Natural killer cell (primary cell): ENCODE results near the gene NHSL1. TPM values are rescaled to one million over a fixed set of nuclear protein-coding genes. Genes with fewer than 3 reads are reported as not detected.

Experiments
- ATAC-seq, 3 donors: fragments of 150-1000 bp in 2 of 3; fragments of 200-7000 bp in 1 of 3; cut with Tn5 transposase; 1 replicate in 1 of 3; 2 replicates in 2 of 3; pipeline ENCODE4 v1.10.0; 2021; ENCODE audit warnings: mild to moderate bottlenecking in 2 of 3, moderate library complexity in 2 of 3
- DNase-seq, 2 donors: peaks; one replicate each; pipeline versions ENCODE4 v3.0.0 to v3.0.0-alpha.2; 2013 to 2021; ENCODE audit warnings: mixed read lengths in 1 of 2
- H3K27ac ChIP-seq: one replicate; pipeline ENCODE4 v1.5.1; 2013; ENCODE audit warnings: mild to moderate bottlenecking, low read length
- H3K27me3 ChIP-seq: one replicate; pipeline ENCODE4 v1.6.1; 2013; ENCODE audit warnings: low read length; ENCODE audit not compliant: control insufficient read depth, insufficient read depth
- H3K36me3 ChIP-seq: one replicate; pipeline ENCODE4 v1.6.1; 2013; ENCODE audit warnings: low read length; ENCODE audit not compliant: control insufficient read depth, insufficient read depth
- H3K4me1 ChIP-seq: one replicate; pipeline ENCODE4 v1.6.1; 2013; ENCODE audit warnings: low read length; ENCODE audit not compliant: control insufficient read depth, insufficient read depth
- H3K4me3 ChIP-seq: one replicate; pipeline ENCODE4 v1.5.1; 2013; ENCODE audit warnings: low read length
- H3K9me3 ChIP-seq: one replicate; pipeline ENCODE4 v1.6.1; 2013; ENCODE audit warnings: low read length; ENCODE audit not compliant: control insufficient read depth, insufficient read depth
- H3K27ac Mint-ChIP-seq, 2 donors: one replicate each; pipeline ENCODE4 v1.8.0; 2022; ENCODE audit warnings: mild to moderate bottlenecking in 2 of 2, mixed read lengths in 2 of 2, moderate library complexity in 1 of 2
- H3K27me3 Mint-ChIP-seq, 2 donors: one replicate each; pipeline ENCODE4 v1.8.0; 2022; ENCODE audit warnings: low read depth in 2 of 2, mixed read lengths in 2 of 2
- H3K36me3 Mint-ChIP-seq: one replicate; pipeline ENCODE4 v1.8.0; 2022; ENCODE audit warnings: mixed read lengths
- H3K4me1 Mint-ChIP-seq, 2 donors: one replicate each; pipeline ENCODE4 v1.8.0; 2022; ENCODE audit warnings: mixed read lengths in 2 of 2
- H3K4me3 Mint-ChIP-seq: one replicate; pipeline ENCODE4 v1.8.0; 2022; ENCODE audit warnings: mild to moderate bottlenecking, moderate library complexity, mixed read lengths
- H3K9me3 Mint-ChIP-seq, 2 donors: one replicate each; pipeline ENCODE4 v1.8.0; 2022; ENCODE audit warnings: mixed read lengths in 2 of 2
- CTCF ChIP-seq: fragments of 200-600 bp; IDR thresholded peaks from one replicate; pipeline ENCODE4 v1.8.0; 2022; ENCODE audit warnings: antibody characterized with exemption
- WGBS: methylation state at CpG from one replicate; pipeline ENCODE4 v1.1.7; 2013; ENCODE audit warnings: missing lambda C conversion rate; ENCODE audit not compliant: insufficient coverage; 5-methylcytosine and 5-hydroxymethylcytosine counted together
- intact Hi-C: fragments of 100-400 bp; cut with micrococcal nuclease; formaldehyde crosslinking; loops from one replicate; pipeline ENCODE4 v1.14.2; 2022
- total RNA-seq, 4 donors: library from RNA; stranded (reverse); fragments of 120-200 nt in 1 of 4; gene quantifications; one replicate each; pipeline versions ENCODE4 v1.2.3 to v1.2.4, GENCODE V29; 2013 to 2022

Gene NHSL1
- total RNA-seq, 3 donors from 2014 or later (not counting 1 experiment from before 2014, with no cell fraction given), result 0.38 to 0.75 (median 0.68) TPM

DNA sequence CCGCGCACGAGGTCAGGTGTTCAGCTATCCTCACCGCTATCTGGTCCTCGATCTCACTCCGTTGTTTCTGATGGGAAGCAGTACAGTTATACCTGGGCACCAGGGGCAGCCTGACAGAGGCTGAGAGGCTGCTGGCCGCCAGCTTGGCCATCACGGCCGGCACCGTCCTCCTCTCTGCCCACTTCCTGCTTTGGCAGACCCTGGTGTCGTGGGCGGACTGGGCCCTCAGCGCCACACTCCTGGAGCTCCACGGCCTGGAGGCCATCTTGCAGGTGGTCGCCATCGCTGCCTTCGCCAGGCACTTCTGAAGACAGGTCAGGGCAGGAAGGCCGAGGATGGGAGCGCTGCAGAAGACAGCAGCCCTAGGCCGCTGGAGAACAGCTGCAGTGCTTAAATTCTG is 35.2 kb downstream of the NHSL1 start:
- no peaks in the 10 kb centered on the region for H3K9me3 ChIP-seq
- DNase-seq, result no peak

DNA sequence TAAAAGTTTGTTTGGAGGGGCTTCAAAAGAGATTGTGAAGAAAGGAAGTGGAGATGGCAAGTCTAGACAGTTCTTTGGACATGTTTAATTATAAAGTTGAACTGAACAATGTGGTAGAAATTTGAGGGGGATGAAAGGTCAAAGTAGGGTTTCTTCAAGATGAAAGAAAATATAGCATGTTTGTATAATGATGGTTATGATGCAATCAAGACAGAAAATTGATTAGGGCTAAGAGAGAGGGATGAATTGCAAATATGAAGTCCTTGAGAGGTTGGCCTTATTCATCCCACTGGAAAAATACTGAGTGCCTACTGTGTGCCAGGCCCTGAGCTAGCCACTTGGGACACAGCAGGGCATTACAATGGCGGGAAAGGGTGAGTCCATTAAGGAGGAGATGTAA is 37.6 kb downstream of the NHSL1 start:
- Histone ChIP-seq H3K27ac (no peak overlapping the region), H3K27me3 (no peaks in the 10 kb centered on the region), H3K36me3 (no peaks in the 10 kb centered on the region), H3K4me1 (no peaks in the 10 kb centered on the region), H3K9me3 (no peaks in the 10 kb centered on the region), H3K4me3 (no peak overlapping the region)
- no peak overlapping the region for H3K4me3 Mint-ChIP-seq
- intact Hi-C loops, result no loop called here
- H3K9me3 Mint-ChIP-seq, result no peaks in the 10 kb centered on the region
- H3K27me3 Mint-ChIP-seq, result no peaks in the 10 kb centered on the region
- H3K27ac Mint-ChIP-seq, result no peak overlapping the region
- WGBS, result 98% methylated on average over 1 of the region's 1 CpG
- ATAC-seq, result no peak
- no peaks in the 10 kb centered on the region for H3K36me3 Mint-ChIP-seq
- peaks cover 0 to under 1% of the 10 kb centered on the region in 2 donors for H3K4me1 Mint-ChIP-seq
- TF ChIP-seq CTCF, result no peak
- DNase-seq, result no peak

More for the DNA sequence above, 35.2 kb downstream of the NHSL1 start:
- Histone ChIP-seq H3K4me3 (no peak overlapping the region), H3K27ac (no peak overlapping the region), H3K4me1 (no peaks in the 10 kb centered on the region), H3K27me3 (no peaks in the 10 kb centered on the region), H3K36me3 (no peaks in the 10 kb centered on the region)
- no peaks in the 10 kb centered on the region for H3K27me3 Mint-ChIP-seq
- intact Hi-C loops, result no loop called here
- no peak for TF ChIP-seq CTCF
- H3K4me3 Mint-ChIP-seq, result no peak overlapping the region
- no peaks in the 10 kb centered on the region for H3K4me1 Mint-ChIP-seq
- no peak for ATAC-seq
- H3K36me3 Mint-ChIP-seq, result no peaks in the 10 kb centered on the region
- no peaks in the 10 kb centered on the region for H3K9me3 Mint-ChIP-seq
- 95% methylated on average over 20 of the region's 20 CpGs for WGBS
- no peak overlapping the region for H3K27ac Mint-ChIP-seq

GRCh38 chr6:138456401-138456790 is 42.9 kb downstream of the NHSL1 start:
- peaks cover 16 to 21% of the 10 kb centered on the region in 2 donors for H3K4me1 Mint-ChIP-seq
- TF ChIP-seq CTCF, result no peak
- DNase-seq, result no peak
- H3K36me3 Mint-ChIP-seq, result no peaks in the 10 kb centered on the region
- H3K27ac ChIP-seq, result peak overlapping the region; percentile 15
- no peaks in the 10 kb centered on the region for H3K36me3 ChIP-seq
- no peak overlapping the region for H3K4me3 ChIP-seq
- intact Hi-C loops, result no loop called here
- WGBS, result 64% methylated on average over 6 of the region's 6 CpGs
- H3K27me3 ChIP-seq, result no peaks in the 10 kb centered on the region
- no peak for ATAC-seq
- H3K4me3 Mint-ChIP-seq, result peak overlapping the region; percentile 67
- H3K27me3 Mint-ChIP-seq, result no peaks in the 10 kb centered on the region
- peak overlapping the region; percentile 34 to 69 for H3K27ac Mint-ChIP-seq
- H3K9me3 Mint-ChIP-seq, result no peaks in the 10 kb centered on the region
- no peaks in the 10 kb centered on the region for H3K9me3 ChIP-seq
- H3K4me1 ChIP-seq, result peaks cover 2% of the 10 kb centered on the region

GRCh38 chr6:138455746-138456400 is 43.4 kb downstream of the NHSL1 start:
- H3K9me3 ChIP-seq, result no peaks in the 10 kb centered on the region
- TF ChIP-seq CTCF, result no peak
- Mint-ChIP-seq H3K27ac (peak overlapping the region; percentile 34 to 69), H3K27me3 (peaks cover 0 to 3% of the 10 kb centered on the region in 2 donors), H3K4me3 (peak overlapping the region; percentile 67), H3K9me3 (no peaks in the 10 kb centered on the region), H3K4me1 (peaks cover 16 to 21% of the 10 kb centered on the region in 2 donors), H3K36me3 (no peaks in the 10 kb centered on the region)
- peak overlapping the region; percentile 15 for H3K27ac ChIP-seq
- WGBS, result 34% methylated on average over 6 of the region's 7 CpGs
- H3K4me3 ChIP-seq, result no peak overlapping the region
- peak in 1 of 2 donors; percentile 70 for DNase-seq
- H3K4me1 ChIP-seq, result peaks cover 2% of the 10 kb centered on the region
- H3K27me3 ChIP-seq, result no peaks in the 10 kb centered on the region
- H3K36me3 ChIP-seq, result no peaks in the 10 kb centered on the region
- ATAC-seq, result peak; percentile 44 to 74 (median 70)
- intact Hi-C loops, result no loop called here
